Activated B cell treated with CpG ODN at 0.5 μM for 24 hours (primary cell): ENCODE measurements around the gene CRIP3. TPM values are rescaled to one million over a fixed set of nuclear protein-coding genes. Genes with fewer than 3 reads are reported as not detected.

Experiments
- ATAC-seq: fragments of 200-7000 bp; cut with Tn5 transposase; one replicate; pipeline ENCODE4 v1.10.0; 2021; ENCODE audit warnings: low read depth, mild to moderate bottlenecking, moderate library complexity
- CTCF ChIA-PET: fragments of 350-600 bp; sonication (Branson Sonifier 250); formaldehyde crosslinking; loops from one replicate; lab custom pipeline; 2021; ENCODE audit warnings: antibody characterized with exemption; lab: Charles Lee
- POLR2A ChIA-PET: fragments of 350-600 bp; sonication (Branson Sonifier 250); formaldehyde crosslinking; loops from one replicate; lab custom pipeline; 2021; ENCODE audit warnings: antibody characterized with exemption; lab: Charles Lee
- DNase-seq: peaks from one replicate; pipeline ENCODE4 v3.0.0; 2022
- H3K27ac Mint-ChIP-seq: one replicate; pipeline ENCODE4 v1.8.0; 2020; ENCODE audit warnings: mixed read lengths
- H3K27me3 Mint-ChIP-seq: one replicate; pipeline ENCODE4 v1.8.0; 2021; ENCODE audit warnings: mixed read lengths
- H3K36me3 Mint-ChIP-seq: one replicate; pipeline ENCODE4 v1.8.0; 2021; ENCODE audit warnings: low read depth, mixed read lengths
- H3K4me1 Mint-ChIP-seq: one replicate; pipeline ENCODE4 v1.8.0; 2021; ENCODE audit warnings: mixed read lengths
- H3K4me3 Mint-ChIP-seq: one replicate; pipeline ENCODE4 v1.8.0; 2020; ENCODE audit warnings: mild to moderate bottlenecking, mixed read lengths
- H3K9me3 Mint-ChIP-seq: one replicate; pipeline ENCODE4 v1.8.0; 2020; ENCODE audit warnings: mixed read lengths
- intact Hi-C: fragments of 100-400 bp; cut with micrococcal nuclease; formaldehyde crosslinking; loops from one replicate; pipeline ENCODE4 v1.15.1; 2024
- total RNA-seq: library from RNA; stranded (reverse); gene quantifications from 2 replicates; pipeline ENCODE4 v1.2.3, GENCODE V29; 2022
- TF ChIP-seq, protein P1 (sequence below): fragments of 200-600 bp; IDR thresholded peaks from one replicate; pipeline ENCODE4 v1.8.0; 2022; ENCODE audit warnings: antibody characterized with exemption, mild to moderate bottlenecking

Gene CRIP3
- total RNA-seq, 1 donor from 2014 or later, result 49.9 TPM

DNA sequence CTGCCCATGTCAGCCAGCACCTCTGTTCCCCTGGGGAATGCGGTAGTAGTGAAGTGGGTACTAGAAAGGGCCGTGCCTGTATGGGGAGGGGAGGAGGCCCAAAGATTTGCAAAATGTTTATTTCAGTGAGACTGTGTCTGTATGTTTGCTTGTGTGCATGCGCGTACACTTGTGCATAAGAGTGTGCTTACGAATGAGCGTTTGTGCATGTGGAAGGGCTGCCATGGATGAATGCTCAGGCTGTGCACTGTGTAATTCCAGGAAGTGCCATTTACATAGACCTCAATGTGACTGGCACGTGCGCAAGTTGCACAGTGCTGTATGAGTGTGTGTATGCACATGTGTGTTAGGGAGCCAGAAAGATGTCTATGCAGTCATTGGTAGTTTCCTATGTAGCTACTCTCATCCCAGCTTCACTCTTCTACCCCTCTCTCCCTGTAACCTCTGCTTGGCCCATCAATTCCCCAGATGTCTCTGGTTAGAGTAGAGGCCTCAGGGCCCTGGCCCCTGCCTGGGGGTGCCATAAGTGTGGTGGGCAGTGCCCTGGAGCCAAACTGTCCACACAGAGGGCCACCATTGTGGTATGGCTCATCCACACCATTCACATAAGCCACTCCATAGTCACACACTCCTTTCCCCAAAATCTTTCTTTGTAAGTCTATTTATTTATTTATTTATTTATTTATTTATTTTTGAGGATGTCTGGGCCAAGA is 37.4 kb downstream of the CRIP3 start:
- DNase-seq, result peak; percentile 35

DNA sequence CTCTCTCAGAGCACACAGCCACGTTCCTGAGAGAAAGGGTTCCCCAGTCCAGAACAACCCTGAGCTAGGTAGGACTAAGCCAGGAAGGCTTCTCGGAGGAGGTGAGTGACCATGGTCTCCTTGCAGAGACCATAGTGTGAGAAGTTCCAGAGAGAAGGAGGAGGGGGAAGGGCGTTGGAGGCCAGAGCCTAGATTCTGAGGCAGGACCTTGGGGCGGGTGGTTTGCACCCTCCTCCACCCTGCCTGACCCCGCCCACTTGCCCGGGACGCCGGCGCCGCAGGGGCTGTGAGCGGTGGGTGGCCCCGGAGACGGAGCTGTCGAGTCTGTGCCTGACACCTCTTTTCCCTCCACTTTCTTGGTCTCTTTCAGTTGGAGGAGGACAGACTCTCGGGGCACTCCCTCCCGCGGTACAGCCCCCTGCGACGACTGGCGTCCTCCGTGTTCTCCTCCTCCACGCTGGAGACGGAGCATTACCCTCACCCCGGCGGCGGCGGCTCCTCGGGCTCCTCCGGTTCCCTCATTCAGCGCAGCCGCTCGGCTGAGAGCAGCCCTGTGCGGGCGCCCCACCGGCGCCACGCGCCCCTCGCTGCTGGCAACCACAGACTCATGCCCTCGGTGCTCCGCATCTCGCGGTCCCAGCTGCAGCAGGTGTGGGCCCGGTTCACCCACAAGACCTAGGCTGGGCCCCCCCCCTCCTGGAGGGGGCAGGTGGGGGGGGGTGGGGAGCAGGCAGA is 39.2 kb downstream of the CRIP3 start:
- Mint-ChIP-seq H3K9me3 (no peaks in the 10 kb centered on the region), H3K36me3 (no peaks in the 10 kb centered on the region), H3K27me3 (peaks cover 3% of the 10 kb centered on the region), H3K4me3 (peak overlapping the region; percentile 74), H3K4me1 (peaks cover 36% of the 10 kb centered on the region), H3K27ac (peak overlapping the region; percentile 59)
- CTCF ChIA-PET, result no interaction called here
- TF ChIP-seq, protein P1, sequence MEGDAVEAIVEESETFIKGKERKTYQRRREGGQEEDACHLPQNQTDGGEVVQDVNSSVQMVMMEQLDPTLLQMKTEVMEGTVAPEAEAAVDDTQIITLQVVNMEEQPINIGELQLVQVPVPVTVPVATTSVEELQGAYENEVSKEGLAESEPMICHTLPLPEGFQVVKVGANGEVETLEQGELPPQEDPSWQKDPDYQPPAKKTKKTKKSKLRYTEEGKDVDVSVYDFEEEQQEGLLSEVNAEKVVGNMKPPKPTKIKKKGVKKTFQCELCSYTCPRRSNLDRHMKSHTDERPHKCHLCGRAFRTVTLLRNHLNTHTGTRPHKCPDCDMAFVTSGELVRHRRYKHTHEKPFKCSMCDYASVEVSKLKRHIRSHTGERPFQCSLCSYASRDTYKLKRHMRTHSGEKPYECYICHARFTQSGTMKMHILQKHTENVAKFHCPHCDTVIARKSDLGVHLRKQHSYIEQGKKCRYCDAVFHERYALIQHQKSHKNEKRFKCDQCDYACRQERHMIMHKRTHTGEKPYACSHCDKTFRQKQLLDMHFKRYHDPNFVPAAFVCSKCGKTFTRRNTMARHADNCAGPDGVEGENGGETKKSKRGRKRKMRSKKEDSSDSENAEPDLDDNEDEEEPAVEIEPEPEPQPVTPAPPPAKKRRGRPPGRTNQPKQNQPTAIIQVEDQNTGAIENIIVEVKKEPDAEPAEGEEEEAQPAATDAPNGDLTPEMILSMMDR, result no peak
- POLR2A ChIA-PET, result interaction anchor here (0.5 to 2.0 kb wide), 6 partner anchors 43 to 487 kb away, joined by 3 to 7 read pairs (median 4); no protein-coding TSS in a partner anchor
- DNase-seq (peak; percentile 41), ATAC-seq (peak; percentile 9)
- intact Hi-C loops, result loop anchor here (2.0 kb wide), 1 partner anchor 39 kb away; the partner anchor contains the start of gene CRIP3

More for the DNA sequence above, 37.4 kb downstream of the CRIP3 start:
- intact Hi-C loops, result loop anchor here (2.0 kb wide), 1 partner anchor 38 kb away; the partner anchor contains the start of gene CRIP3
- ATAC-seq, result peak; percentile 69
- H3K27me3 Mint-ChIP-seq, result peaks cover 7% of the 10 kb centered on the region
- CTCF ChIA-PET, result no interaction called here
- H3K4me1 Mint-ChIP-seq, result peaks cover 42% of the 10 kb centered on the region
- TF ChIP-seq, protein P1, result no peak
- H3K9me3 Mint-ChIP-seq, result no peaks in the 10 kb centered on the region
- peak overlapping the region; percentile 16 for H3K4me3 Mint-ChIP-seq
- H3K27ac Mint-ChIP-seq, result peak overlapping the region; percentile 32
- H3K36me3 Mint-ChIP-seq, result peaks cover 2% of the 10 kb centered on the region
- POLR2A ChIA-PET, result interaction anchor here (0.7 to 2.0 kb wide), 4 partner anchors 17 to 112 kb away, joined by 3 to 7 read pairs (median 3); partner anchors contain the start of gene ZNF318

DNA sequence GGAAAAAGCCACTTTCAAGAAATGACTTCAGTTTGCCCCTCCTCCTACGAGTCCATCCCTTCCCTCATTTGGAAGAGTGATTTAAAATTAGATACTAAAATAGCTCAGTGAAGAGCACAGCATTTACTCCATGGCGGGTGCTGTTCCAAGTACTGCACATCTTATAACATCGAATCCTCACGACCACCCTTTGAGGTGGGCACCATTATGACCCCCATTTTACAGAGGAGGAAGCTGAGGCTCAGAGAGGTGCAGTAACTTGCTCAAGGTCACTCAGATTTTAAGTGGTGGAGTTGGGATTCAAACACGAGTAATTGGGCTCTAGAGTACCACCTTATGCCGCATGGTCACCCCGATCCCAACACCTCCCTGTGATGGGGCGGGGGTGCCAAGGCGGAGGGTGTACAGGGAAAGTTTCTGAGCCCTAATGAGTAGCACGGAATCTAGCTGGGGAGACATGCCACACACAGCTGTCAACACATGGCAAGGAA is 39.8 kb downstream of the CRIP3 start:
- TF ChIP-seq, protein P1, result no peak
- intact Hi-C loops, result no loop called here
- Mint-ChIP-seq H3K9me3 (no peaks in the 10 kb centered on the region), H3K4me1 (peaks cover 31% of the 10 kb centered on the region), H3K27me3 (no peaks in the 10 kb centered on the region), H3K4me3 (peak overlapping the region; percentile 73), H3K36me3 (no peaks in the 10 kb centered on the region), H3K27ac (peak overlapping the region; percentile 59)
- DNase-seq (no peak), ATAC-seq (no peak)
- POLR2A ChIA-PET, result interaction anchor here (0.5 to 1.2 kb wide), 6 partner anchors 40 to 486 kb away, joined by 3 to 4 read pairs (median 3); partner anchors contain the start of gene CRIP3
- CTCF ChIA-PET, result interaction anchor here (0.8 to 1.7 kb wide), 4 partner anchors 40 to 130 kb away, joined by 3 to 4 read pairs (median 4); partner anchors contain the start of gene CRIP3

DNA sequence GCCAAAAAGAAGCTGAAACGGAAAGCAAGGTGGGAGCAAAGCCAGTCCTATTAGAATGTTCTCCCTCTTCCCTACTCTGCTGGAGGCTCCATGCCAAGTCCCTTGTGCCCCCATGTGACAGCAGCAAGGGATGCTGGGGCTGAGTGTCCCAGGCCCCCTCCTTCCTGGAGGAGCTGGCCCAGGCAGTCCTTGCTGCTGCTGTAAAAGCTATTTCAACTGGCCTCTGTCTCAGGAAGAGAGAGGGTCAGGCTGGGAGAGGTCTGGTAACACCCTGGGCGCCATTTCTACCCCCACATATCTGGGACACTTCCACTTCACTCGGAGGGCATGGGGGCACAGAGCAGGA is 40.3 kb downstream of the CRIP3 start:
- TF ChIP-seq, protein P1, result no peak
- ATAC-seq (no peak), DNase-seq (no peak)
- ChIA-PET CTCF (interaction anchor here (0.8 to 1.7 kb wide), 4 partner anchors 40 to 130 kb away, joined by 3 to 4 read pairs (median 4); partner anchors contain the start of gene CRIP3), POLR2A (interaction anchor here (0.9 to 1.2 kb wide), 3 partner anchors 40 to 486 kb away, joined by 3 read pairs; partner anchors contain the start of gene CRIP3)
- Mint-ChIP-seq H3K4me3 (no peak overlapping the region), H3K36me3 (no peaks in the 10 kb centered on the region), H3K27me3 (no peaks in the 10 kb centered on the region), H3K27ac (no peak overlapping the region), H3K9me3 (no peaks in the 10 kb centered on the region), H3K4me1 (peaks cover 34% of the 10 kb centered on the region)
- intact Hi-C loops, result no loop called here
